Endothelial cell of umbilical vein (primary cell): ENCODE data around the gene FBXL2. TPM values are rescaled to one million over a fixed set of nuclear protein-coding genes. Genes with fewer than 3 reads are reported as not detected.

Experiments used
- BruUV-seq: library from RNA; stranded (reverse); fragments of 400-500 nt; replicated peaks from 2 replicates; lab custom pipeline; 2021; lab: Mats Ljungman, UMichigan
- CTCF ChIA-PET: fragments of 300-600, 350-600 bp; sonication (Branson Sonifier 250); formaldehyde crosslinking; loops from one replicate; lab custom pipeline; 2021; ENCODE audit warnings: antibody characterized with exemption, inconsistent platforms; lab: Charles Lee
- POLR2A ChIA-PET: fragments of 300-600, 350-600 bp; sonication (Branson Sonifier 250); formaldehyde crosslinking; loops from one replicate; lab custom pipeline; 2021; ENCODE audit warnings: antibody characterized with exemption, inconsistent platforms; lab: Charles Lee
- DNase-seq: peaks from one replicate; pipeline ENCODE4 v3.0.0-alpha.2; 2011; ENCODE audit warnings: low read depth, low spot score
- FAIRE-seq: peaks from 2 replicates; lab custom pipeline; 2011; peaks lifted over from hg19 to GRCh38; lab: Jason Lieb, UNC
- H2AFZ ChIP-seq: 2 replicates; pipeline ENCODE4 v1.6.0; 2012; ENCODE audit warnings: low read depth, low read length, control low read depth, inconsistent platforms
- H3K27ac ChIP-seq: 2 replicates; pipeline ENCODE4 v1.5.1; 2011; ENCODE audit warnings: low read depth, mild to moderate bottlenecking, control low read depth, low read length, moderate library complexity; ENCODE audit not compliant: insufficient read depth
- H3K27me3 ChIP-seq, 2 experiments: 2 replicates each; pipeline versions ENCODE4 v1.6.0 to v1.6.1; 2011; ENCODE audit warnings: low read length in 2 of 2, mixed read lengths in 1 of 2; ENCODE audit not compliant: control insufficient read depth in 2 of 2, insufficient read depth in 2 of 2
- H3K36me3 ChIP-seq, 2 experiments: 2 replicates in 1 of 2; 3 replicates in 1 of 2; pipeline ENCODE4 v1.5.1; 2011; ENCODE audit warnings: low read length in 2 of 2, mild to moderate bottlenecking in 1 of 2, moderate library complexity in 1 of 2; ENCODE audit not compliant: control insufficient read depth in 2 of 2, insufficient read depth in 2 of 2; ENCODE audit errors: extremely low read depth in 1 of 2
- H3K4me1 ChIP-seq: 3 replicates; pipeline ENCODE4 v1.5.1; 2011; ENCODE audit warnings: mild to moderate bottlenecking, low read length; ENCODE audit not compliant: control insufficient read depth, insufficient read depth; ENCODE audit errors: extremely low read depth
- H3K4me2 ChIP-seq: 2 replicates; pipeline ENCODE4 v1.6.1; 2011; ENCODE audit warnings: low read length, control low read depth, mixed read lengths; ENCODE audit not compliant: insufficient read depth
- H3K4me3 ChIP-seq, 3 experiments: fragments of 200-600 bp in 1 of 3; sonication (generic), shearing (Covaris generic) in 1 of 3; replicated peaks in 1 of 3; 2 replicates each; pipeline ENCODE4 v1.5.1; 2011 to 2016; ENCODE audit warnings: control low read depth in 3 of 3, low read length in 3 of 3, mild to moderate bottlenecking in 2 of 3, inconsistent platforms in 1 of 3, low read depth in 1 of 3, moderate library complexity in 1 of 3; ENCODE audit not compliant: insufficient read depth in 1 of 3
- H3K79me2 ChIP-seq: 2 replicates; pipeline ENCODE4 v1.6.0; 2012; ENCODE audit warnings: low read length, inconsistent platforms; ENCODE audit not compliant: control insufficient read depth, insufficient read depth
- H3K9ac ChIP-seq: replicated peaks from 2 replicates; pipeline ENCODE3; 2011; ENCODE audit warnings: low read length, control low read depth; ENCODE audit not compliant: insufficient read depth; ENCODE audit errors: extremely low read depth
- H3K9me1 ChIP-seq: replicated peaks from 3 replicates; pipeline ENCODE4 v1.6.0; 2011; ENCODE audit warnings: mild to moderate bottlenecking, low read length; ENCODE audit not compliant: control insufficient read depth, insufficient read depth; ENCODE audit errors: extremely low read depth
- H3K9me3 ChIP-seq: replicated peaks from 2 replicates; pipeline ENCODE4 v1.5.1; 2012; ENCODE audit warnings: low read length, inconsistent platforms; ENCODE audit not compliant: control insufficient read depth, insufficient read depth
- H4K20me1 ChIP-seq: replicated peaks from 2 replicates; pipeline ENCODE3; 2011; ENCODE audit warnings: mild to moderate bottlenecking, low read length; ENCODE audit not compliant: control insufficient read depth, insufficient read depth; ENCODE audit errors: extremely low read depth
- CTCF ChIP-seq, 2 donors: IDR thresholded peaks; 1 replicate in 1 of 2; 2 replicates in 1 of 2; pipeline ENCODE4 v1.5.1; 2011; ENCODE audit warnings: low read length in 2 of 2, mild to moderate bottlenecking in 2 of 2, moderate library complexity in 2 of 2, control low read depth in 1 of 2, inconsistent platforms in 1 of 2, low read depth in 1 of 2; ENCODE audit not compliant: insufficient read depth in 1 of 2; ENCODE audit errors: extremely low read depth in 1 of 2
- EZH2 ChIP-seq: IDR thresholded peaks from 2 replicates; pipeline ENCODE4 v1.6.1; 2012; ENCODE audit warnings: borderline replicate concordance, low read depth, mild to moderate bottlenecking, moderate library complexity, low read length, inconsistent platforms; ENCODE audit not compliant: severe bottlenecking
- FOS ChIP-seq: IDR thresholded peaks from 2 replicates; pipeline ENCODE4 v1.6.1; 2011; ENCODE audit warnings: mild to moderate bottlenecking, low read length, moderate library complexity, borderline replicate concordance; ENCODE audit not compliant: insufficient read depth
- GATA2 ChIP-seq: IDR thresholded peaks from 2 replicates; pipeline ENCODE4 v1.7.0; 2011; ENCODE audit warnings: low read depth, mild to moderate bottlenecking, moderate library complexity, mixed read lengths, low read length; ENCODE audit not compliant: insufficient read length, insufficient read depth
- JUN ChIP-seq: IDR thresholded peaks from 2 replicates; pipeline ENCODE4 v1.6.1; 2011; ENCODE audit warnings: borderline replicate concordance, low read depth; ENCODE audit not compliant: insufficient read length, insufficient read depth
- MAX ChIP-seq: IDR thresholded peaks from 2 replicates; pipeline ENCODE4 v1.6.1; 2011; ENCODE audit not compliant: insufficient read depth, insufficient read length
- MYC ChIP-seq: IDR thresholded peaks from one replicate; pipeline ENCODE4 v1.6.1; 2011; ENCODE audit warnings: mild to moderate bottlenecking, low read depth, low read length
- POLR2A ChIP-seq: IDR thresholded peaks from 2 replicates; pipeline ENCODE4 v1.6.1; 2012; ENCODE audit warnings: low read depth, mild to moderate bottlenecking, control low read depth, low read length
- POLR2AphosphoS5 ChIP-seq: IDR thresholded peaks from 2 replicates; pipeline ENCODE4 v1.6.1; 2012; ENCODE audit warnings: low read depth, mild to moderate bottlenecking, control low read depth, low read length, moderate library complexity; ENCODE audit not compliant: insufficient read depth
- dilution Hi-C: fragments of 300-500 bp; cut with MboI; formaldehyde crosslinking; loops from one replicate; pipeline ENCODE4 v1.15.0; 2019; ENCODE audit warnings: low sequenced_read_pairs; ENCODE audit not compliant: extremely low pct_ligation_motif_present
- intact Hi-C: fragments of 100-400 bp; cut with micrococcal nuclease; formaldehyde crosslinking; loops from one replicate; pipeline ENCODE4 v1.10.0; 2022
- polyA plus RNA-seq, 4 experiments: library from polyadenylated mRNA; depleted of rRNA in 3 of 4; stranded (reverse) in 3 of 4; unstranded in 1 of 4; fragments of >200 nt; gene quantifications; 2 replicates each; pipeline versions ENCODE4 v1.2.1 to v1.2.3, GENCODE V29; 2011 to 2012; ENCODE audit warnings: missing spikeins in 1 of 4
- total RNA-seq: library from RNA; stranded (reverse); gene quantifications from 2 replicates; pipeline ENCODE4 v1.2.3, GENCODE V29; 2021

FBXL2 gene
- total and polyA plus RNA-seq, 2 donors (not counting 3 experiments of a cell fraction or from before 2014, with no cell fraction given), result 21.7 to 44.7 TPM

- no peaks in the 10 kb centered on the region for H3K27me3 ChIP-seq
- H3K36me3 ChIP-seq, result peaks cover 5 to 7% of the 10 kb centered on the region in 2 experiments
- no peaks in the 10 kb centered on the region for H3K9me1 ChIP-seq
- BruUV-seq, result no TSS peak
- DNase-seq (no peak), FAIRE-seq (peak; percentile 48)
- POLR2A ChIA-PET, result no interaction called here
- H2AFZ ChIP-seq, result no peak overlapping the region
- no peaks in the 10 kb centered on the region for H3K4me1 ChIP-seq
- H3K27ac ChIP-seq, result no peak overlapping the region
- no peak for TF ChIP-seq POLR2AphosphoS5
- TF ChIP-seq GATA2, result no peak
- TF ChIP-seq POLR2A, result no peak
- no peak for TF ChIP-seq JUN
- dilution Hi-C loops (no loop called here), intact Hi-C loops (no loop called here)
- CTCF ChIA-PET, result interaction anchor here (1.1 kb wide), 1 partner anchor 370 kb away, joined by 4 read pairs; no protein-coding TSS in a partner anchor
- no peak overlapping the region for H3K9ac ChIP-seq
- H3K4me3 ChIP-seq, result no peak overlapping the region
- H3K4me2 ChIP-seq, result no peak overlapping the region
- no peaks in the 10 kb centered on the region for H4K20me1 ChIP-seq
- peaks cover 47% of the 10 kb centered on the region for H3K79me2 ChIP-seq
- H3K9me3 ChIP-seq, result no peaks in the 10 kb centered on the region
Observed at GRCh38 chr3:33417066-33417673, 139.9 kb downstream of the FBXL2 start.

GRCh38 chr3:33419948-33420347 lies 142.7 kb downstream of the FBXL2 start:
- dilution Hi-C loops (no loop called here), intact Hi-C loops (no loop called here)
- CTCF ChIA-PET, result interaction anchor here (0.6 to 4.1 kb wide), 4 partner anchors 47 to 367 kb away, joined by 3 to 15 read pairs (median 4); no protein-coding TSS in a partner anchor

More at GRCh38 chr3:33419948-33420347, 142.7 kb downstream of the FBXL2 start:
- DNase-seq (no peak), FAIRE-seq (no peak)
- H3K27me3 ChIP-seq, result no peaks in the 10 kb centered on the region
- H4K20me1 ChIP-seq, result no peaks in the 10 kb centered on the region
- H3K9ac ChIP-seq, result no peak overlapping the region
- H3K4me1 ChIP-seq, result no peaks in the 10 kb centered on the region
- H3K4me2 ChIP-seq, result no peak overlapping the region
- H3K27ac ChIP-seq, result no peak overlapping the region
- no TSS peak for BruUV-seq
- H3K79me2 ChIP-seq, result peaks cover 54% of the 10 kb centered on the region
- TF ChIP-seq MAX (no peak), POLR2AphosphoS5 (no peak), POLR2A (no peak), JUN (no peak), MYC (no peak), CTCF (IDR thresholded peaks at IDR 0.05; ENCODE audit: extremely low read depth in 1 of 2, insufficient read depth in 1 of 2, low read depth in 1 of 2, low read length in 2 of 2) (no peak), EZH2 (no peak), FOS (no peak), GATA2 (no peak)
- H2AFZ ChIP-seq, result no peak overlapping the region
- POLR2A ChIA-PET, result no interaction called here
- H3K9me3 ChIP-seq, result no peaks in the 10 kb centered on the region
- no peaks in the 10 kb centered on the region for H3K9me1 ChIP-seq
- peaks cover 5% of the 10 kb centered on the region in 2 experiments for H3K36me3 ChIP-seq
- H3K4me3 ChIP-seq, result no peak overlapping the region
